H9 (cell line): ENCODE results near the gene ZNF618. TPM values are rescaled to one million over a fixed set of nuclear protein-coding genes. Genes with fewer than 3 reads are reported as not detected.

Experiments
- DNase-seq: peaks from one replicate; pipeline ENCODE4 v3.0.0-alpha.2; 2017
- H2AFZ ChIP-seq: one replicate; pipeline ENCODE4 v1.6.1; 2013; ENCODE audit warnings: mild to moderate bottlenecking, low read length, control low read depth, moderate library complexity
- H2AK5ac ChIP-seq: 2 replicates; pipeline ENCODE4 v1.6.1; 2013; ENCODE audit warnings: low read length, control low read depth, mixed read lengths; ENCODE audit not compliant: insufficient read length
- H2BK120ac ChIP-seq: one replicate; pipeline ENCODE4 v1.6.1; 2013; ENCODE audit warnings: low read depth, mild to moderate bottlenecking, low read length, control low read depth, inconsistent platforms; ENCODE audit not compliant: poor library complexity, severe bottlenecking
- H2BK12ac ChIP-seq: 2 replicates; pipeline ENCODE4 v1.6.1; 2013; ENCODE audit warnings: low read length, control low read depth, mixed read lengths, low read depth; ENCODE audit not compliant: insufficient read length
- H2BK15ac ChIP-seq: 2 replicates; pipeline ENCODE4 v1.6.1; 2013; ENCODE audit warnings: low read depth, low read length, control low read depth
- H2BK20ac ChIP-seq: one replicate; pipeline ENCODE4 v1.6.1; 2013; ENCODE audit warnings: low read depth, mild to moderate bottlenecking, low read length, control low read depth, inconsistent platforms; ENCODE audit not compliant: poor library complexity, severe bottlenecking
- H2BK5ac ChIP-seq: 2 replicates; pipeline ENCODE4 v1.6.1; 2013; ENCODE audit warnings: low read length, control low read depth, mixed read lengths; ENCODE audit not compliant: insufficient read length
- H3K14ac ChIP-seq: 2 replicates; pipeline ENCODE4 v1.6.1; 2013; ENCODE audit warnings: low read length, control low read depth; ENCODE audit not compliant: insufficient read depth
- H3K18ac ChIP-seq: 2 replicates; pipeline ENCODE4 v1.6.1; 2013; ENCODE audit warnings: low read depth, mild to moderate bottlenecking, mixed read lengths, low read length, control low read depth; ENCODE audit not compliant: insufficient read length
- H3K23ac ChIP-seq: 2 replicates; pipeline ENCODE4 v1.6.1; 2013; ENCODE audit warnings: low read length, control low read depth, mixed read lengths, low read depth; ENCODE audit not compliant: insufficient read length
- H3K23me2 ChIP-seq: 2 replicates; pipeline ENCODE4 v1.6.1; 2013; ENCODE audit warnings: low read depth, mild to moderate bottlenecking, mixed read lengths, low read length, control low read depth; ENCODE audit not compliant: insufficient read length, poor library complexity, severe bottlenecking
- H3K27ac ChIP-seq: 2 replicates; pipeline ENCODE4 v1.5.1; 2013; ENCODE audit warnings: low read length, control low read depth, mixed read lengths, low read depth; ENCODE audit not compliant: insufficient read length
- H3K27me3 ChIP-seq: 2 replicates; pipeline ENCODE4 v1.6.1; 2013; ENCODE audit warnings: low read length, control low read depth, inconsistent platforms; ENCODE audit not compliant: insufficient read depth
- H3K4ac ChIP-seq: 2 replicates; pipeline ENCODE4 v1.6.1; 2013; ENCODE audit warnings: low read depth, mild to moderate bottlenecking, control low read depth, inconsistent platforms, low read length, moderate library complexity
- H3K4me1 ChIP-seq: 2 replicates; pipeline ENCODE4 v1.6.1; 2013; ENCODE audit warnings: low read length, control low read depth, inconsistent platforms; ENCODE audit not compliant: insufficient read depth
- H3K4me2 ChIP-seq: 2 replicates; pipeline ENCODE4 v1.6.1; 2013; ENCODE audit warnings: low read length, control low read depth, mixed read lengths; ENCODE audit not compliant: insufficient read length, insufficient read depth
- H3K56ac ChIP-seq: 2 replicates; pipeline ENCODE4 v1.6.1; 2013; ENCODE audit warnings: low read depth, mild to moderate bottlenecking, mixed read lengths, low read length, control low read depth; ENCODE audit not compliant: insufficient read length
- H3K79me1 ChIP-seq: 2 replicates; pipeline ENCODE4 v1.6.1; 2013; ENCODE audit warnings: low read depth, mild to moderate bottlenecking, moderate library complexity, low read length, control low read depth, inconsistent platforms; ENCODE audit not compliant: insufficient read depth, poor library complexity, severe bottlenecking
- H3K79me2 ChIP-seq: 2 replicates; pipeline ENCODE4 v1.6.1; 2013; ENCODE audit warnings: low read length, control low read depth, inconsistent platforms; ENCODE audit not compliant: insufficient read depth
- H3K9ac ChIP-seq: 2 replicates; pipeline ENCODE4 v1.6.1; 2013; ENCODE audit warnings: low read length, control low read depth, mixed read lengths; ENCODE audit not compliant: insufficient read length; ENCODE audit errors: extremely low read depth
- H3K9me3 ChIP-seq: one replicate; pipeline ENCODE4 v1.6.1; 2013; ENCODE audit warnings: low read depth, low read length, inconsistent platforms; ENCODE audit not compliant: control insufficient read depth
- H3T11ph ChIP-seq: one replicate; pipeline ENCODE4 v1.6.1; 2013; ENCODE audit warnings: mild to moderate bottlenecking, low read length, control low read depth, inconsistent platforms
- H4K20me1 ChIP-seq: one replicate; pipeline ENCODE4 v1.6.1; 2013; ENCODE audit not compliant: control insufficient read depth, insufficient read length, insufficient read depth
- H4K5ac ChIP-seq: 2 replicates; pipeline ENCODE4 v1.6.1; 2013; ENCODE audit warnings: low read depth, mild to moderate bottlenecking, mixed read lengths, low read length, control low read depth; ENCODE audit not compliant: insufficient read length
- H4K8ac ChIP-seq: replicated peaks from 2 replicates; pipeline ENCODE4 v1.6.1; 2013; ENCODE audit warnings: low read length, control low read depth, mixed read lengths, low read depth; ENCODE audit not compliant: insufficient read length
- H4K91ac ChIP-seq: 2 replicates; pipeline ENCODE4 v1.6.1; 2013; ENCODE audit warnings: low read depth, mild to moderate bottlenecking, moderate library complexity, mixed read lengths, low read length, control low read depth; ENCODE audit not compliant: insufficient read length
- H3K27ac Mint-ChIP-seq, 3 experiments: 2 replicates in 2 of 3; 3 replicates in 1 of 3; pipeline ENCODE4 v1.8.0; 2020 to 2021; ENCODE audit warnings: mixed read lengths in 3 of 3, mild to moderate bottlenecking in 1 of 3, moderate library complexity in 1 of 3
- H3K27me3 Mint-ChIP-seq: 2 replicates; pipeline ENCODE4 v1.8.0; 2021; ENCODE audit warnings: low read depth, mild to moderate bottlenecking, moderate library complexity, mixed read lengths
- H3K36me3 Mint-ChIP-seq, 3 experiments: 2 replicates in 2 of 3; 3 replicates in 1 of 3; pipeline ENCODE4 v1.8.0; 2020 to 2021; ENCODE audit warnings: low read depth in 3 of 3, mixed read lengths in 3 of 3; ENCODE audit not compliant: insufficient read depth in 1 of 3
- H3K4me1 Mint-ChIP-seq, 2 experiments: 2 replicates each; pipeline ENCODE4 v1.8.0; 2020; ENCODE audit warnings: mixed read lengths in 2 of 2
- H3K4me3 Mint-ChIP-seq, 2 experiments: 2 replicates in 1 of 2; 3 replicates in 1 of 2; pipeline ENCODE4 v1.8.0; 2020 to 2021; ENCODE audit warnings: mild to moderate bottlenecking in 2 of 2, mixed read lengths in 2 of 2, moderate library complexity in 1 of 2
- H3K9me3 Mint-ChIP-seq, 2 experiments: 2 replicates in 1 of 2; 3 replicates in 1 of 2; pipeline ENCODE4 v1.8.0; 2020; ENCODE audit warnings: mild to moderate bottlenecking in 2 of 2, mixed read lengths in 2 of 2, moderate library complexity in 1 of 2
- CTCF ChIP-seq: fragments of 200-600 bp; sonication (generic); conservative IDR thresholded peaks from 3 replicates; pipeline ENCODE4 v1.8.0; 2021; ENCODE audit warnings: antibody characterized with exemption, mild to moderate bottlenecking
- whole genome bisulfite sequencing: extraction: QIAGEN DNeasy Blood & Tissue Kit; methylation state at CpG from one replicate; pipeline ENCODE4 v1.1.7; 2013; ENCODE audit warnings: missing lambda C conversion rate, low lambda C conversion rate, mixed read lengths; ENCODE audit not compliant: insufficient read length; ENCODE audit errors: extremely low coverage; 5-methylcytosine and 5-hydroxymethylcytosine counted together
- total RNA-seq: library from RNA; stranded (reverse); gene quantifications from 2 replicates; pipeline ENCODE4 v1.2.1, GENCODE V29; 2021

The ZNF618 gene
- total RNA-seq, 1 experiment from 2014 or later, result 13.6 TPM

GRCh38 chr9:113903514-113904077 is 27.5 kb downstream of the ZNF618 start:
- Histone ChIP-seq H2BK15ac (no peak overlapping the region), H2AFZ (no peak overlapping the region), H3K27me3 (no peaks in the 10 kb centered on the region), H3K4ac (no peak overlapping the region), H3K18ac (no peak overlapping the region), H3K23ac (no peak overlapping the region), H2AK5ac (no peak overlapping the region), H3T11ph (no peak overlapping the region), H3K79me1 (no peaks in the 10 kb centered on the region), H3K9me3 (no peaks in the 10 kb centered on the region), H3K23me2 (no peaks in the 10 kb centered on the region), H4K20me1 (no peaks in the 10 kb centered on the region), H3K56ac (no peak overlapping the region), H2BK120ac (no peak overlapping the region), H3K27ac (no peak overlapping the region), H4K8ac (no peak overlapping the region), H3K9ac (no peak overlapping the region), H3K4me2 (no peak overlapping the region), H2BK12ac (no peak overlapping the region), H3K79me2 (no peaks in the 10 kb centered on the region; the same call in 1 of the 2 replicates), H4K91ac (no peak overlapping the region), H4K5ac (no peak overlapping the region), H2BK5ac (no peak overlapping the region), H3K4me1 (no peaks in the 10 kb centered on the region; the same call in 1 of the 2 replicates), H2BK20ac (no peak overlapping the region), H3K14ac (no peak overlapping the region)
- TF ChIP-seq CTCF, result no peak
- H3K27ac Mint-ChIP-seq, result no peak overlapping the region
- DNase-seq, result no peak
- peaks cover 0 to 22% (median 4%) of the 10 kb centered on the region in 3 experiments; a peak in 4 of 7 replicates for H3K36me3 Mint-ChIP-seq
- peaks cover 22 to 28% of the 10 kb centered on the region in 2 experiments for H3K4me1 Mint-ChIP-seq
- WGBS, result no CpG with 5 or more reads among the region's 4 CpGs
- no peaks in the 10 kb centered on the region for H3K27me3 Mint-ChIP-seq
- no peaks in the 10 kb centered on the region; a peak in 1 of 5 replicates for H3K9me3 Mint-ChIP-seq
- no peak overlapping the region for H3K4me3 Mint-ChIP-seq
